Measurements from ENCODE around the gene DLGAP1.

Gene DLGAP1

DNA sequence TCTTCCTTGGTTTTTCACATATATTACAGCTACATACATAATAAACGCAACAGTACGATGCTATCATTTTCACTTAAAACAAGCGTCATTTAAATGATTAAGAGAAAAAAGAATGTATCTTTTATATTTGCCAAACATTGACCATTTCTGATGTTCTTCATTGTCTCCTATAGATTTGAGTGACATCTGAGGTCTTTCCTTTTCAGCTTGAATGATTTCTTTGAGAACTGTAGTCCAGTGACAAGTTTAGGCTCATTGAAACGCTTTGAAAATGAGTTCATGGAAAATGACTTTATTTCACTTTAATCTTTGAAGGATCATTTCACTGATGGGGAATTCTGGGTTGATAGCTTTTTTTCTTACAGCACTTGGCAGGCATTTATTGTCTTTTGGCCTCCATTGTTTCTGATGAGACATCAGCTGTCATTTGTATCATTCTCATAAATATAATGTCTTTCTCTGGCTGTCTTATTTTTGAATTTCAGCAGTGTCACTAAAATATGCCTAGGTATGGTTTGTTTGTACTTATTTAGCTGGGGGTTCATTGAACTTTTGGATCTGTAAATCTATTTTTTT lies 994.2 kb downstream of the DLGAP1 start:
- Histone ChIP-seq H3K27me3 (replicated peaks; ENCODE audit: control insufficient read depth, insufficient read depth, low read length) (no peaks in the 10 kb centered on the region; the same call in 1 of the 2 replicates), H3K4me3 (replicated peaks; ENCODE audit: low read depth, low read length) (no peak overlapping the region), H3K36me3 (ENCODE audit: control insufficient read depth, insufficient read depth, low read length) (no peaks in the 10 kb centered on the region)
- no peak for DNase-seq (ENCODE audit: extremely low read depth, insufficient read length)
- no peak for TF ChIP-seq CTCF (IDR thresholded peaks at IDR 0.05; ENCODE audit: insufficient read depth, low read length, poor library complexity, severe bottlenecking)

- Histone ChIP-seq H3K27me3 (replicated peaks; ENCODE audit: control insufficient read depth, insufficient read depth, low read length) (no peaks in the 10 kb centered on the region; the same call in 1 of the 2 replicates), H3K4me3 (replicated peaks; ENCODE audit: low read depth, low read length) (no peak overlapping the region), H3K36me3 (ENCODE audit: control insufficient read depth, insufficient read depth, low read length) (no peaks in the 10 kb centered on the region)
- DNase-seq (ENCODE audit: extremely low read depth, insufficient read length), result no peak
- TF ChIP-seq CTCF (IDR thresholded peaks at IDR 0.05; ENCODE audit: insufficient read depth, low read length, poor library complexity, severe bottlenecking), result no peak
Measured at GRCh38 chr18:3458952-3459853, 995.9 kb downstream of the DLGAP1 start.

DNA sequence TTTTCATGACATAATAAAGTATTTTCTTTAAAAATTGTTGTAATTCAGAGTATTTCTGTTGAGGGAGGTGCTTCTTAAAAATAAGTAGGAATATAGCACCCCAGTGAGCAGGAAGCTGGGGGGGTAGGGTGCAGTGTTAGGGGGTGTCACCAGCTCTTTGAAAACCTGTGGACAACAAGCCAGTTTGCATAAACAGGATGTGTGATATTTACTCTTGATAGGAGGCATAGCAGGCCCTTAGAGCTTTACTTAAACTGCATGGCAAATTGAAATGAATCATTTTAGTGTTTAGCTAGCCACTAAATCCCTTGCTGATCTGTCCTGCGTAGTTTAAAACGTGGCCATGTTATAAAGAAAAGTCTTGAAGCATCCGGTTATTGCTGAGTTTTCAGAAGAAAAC lies 996.7 kb downstream of the DLGAP1 start:
- H3K36me3 ChIP-seq (ENCODE audit: control insufficient read depth, insufficient read depth, low read length), result no peaks in the 10 kb centered on the region
- no peak overlapping the region for H3K4me3 ChIP-seq (replicated peaks; ENCODE audit: low read depth, low read length)
- no peak for DNase-seq (ENCODE audit: extremely low read depth, insufficient read length)
- no peaks in the 10 kb centered on the region; the same call in 1 of the 2 replicates for H3K27me3 ChIP-seq (replicated peaks; ENCODE audit: control insufficient read depth, insufficient read depth, low read length)
- no peak for TF ChIP-seq CTCF (IDR thresholded peaks at IDR 0.05; ENCODE audit: insufficient read depth, low read length, poor library complexity, severe bottlenecking)

GRCh38 chr18:3457261-3457724 lies 997.8 kb downstream of the DLGAP1 start:
- Histone ChIP-seq H3K4me3 (replicated peaks; ENCODE audit: low read depth, low read length) (no peak overlapping the region), H3K27me3 (replicated peaks; ENCODE audit: control insufficient read depth, insufficient read depth, low read length) (no peaks in the 10 kb centered on the region; the same call in 1 of the 2 replicates), H3K36me3 (ENCODE audit: control insufficient read depth, insufficient read depth, low read length) (no peaks in the 10 kb centered on the region)
- TF ChIP-seq CTCF (IDR thresholded peaks at IDR 0.05; ENCODE audit: insufficient read depth, low read length, poor library complexity, severe bottlenecking), result no peak
- no peak for DNase-seq (ENCODE audit: extremely low read depth, insufficient read length)

GRCh38 chr18:3456686-3457069 lies 998.4 kb downstream of the DLGAP1 start:
- no peaks in the 10 kb centered on the region for H3K36me3 ChIP-seq (ENCODE audit: control insufficient read depth, insufficient read depth, low read length)

More at GRCh38 chr18:3456686-3457069, 998.4 kb downstream of the DLGAP1 start:
- no peak for DNase-seq (ENCODE audit: extremely low read depth, insufficient read length)
- Histone ChIP-seq H3K27me3 (replicated peaks; ENCODE audit: control insufficient read depth, insufficient read depth, low read length) (no peaks in the 10 kb centered on the region; the same call in 1 of the 2 replicates), H3K4me3 (replicated peaks; ENCODE audit: low read depth, low read length) (no peak overlapping the region)
- TF ChIP-seq CTCF (IDR thresholded peaks at IDR 0.05; ENCODE audit: insufficient read depth, low read length, poor library complexity, severe bottlenecking), result no peak

Measured in GM06990 (cell line).